GM10248 (cell line): Measurements from ENCODE around the gene COL13A1.

Source experiments
- CTCF ChIA-PET: fragments of 300-600 bp; sonication (Branson Sonifier 250); formaldehyde crosslinking; extraction: SDS; loops from one replicate; lab custom pipeline; 2021; ENCODE audit warnings: antibody characterized with exemption; lab: Yijun Ruan, JAX
- POLR2A ChIA-PET: fragments of 350-650 bp; sonication (Branson Sonifier 250); formaldehyde crosslinking; extraction: SDS; loops from one replicate; lab custom pipeline; 2020; ENCODE audit warnings: antibody characterized with exemption; lab: Yijun Ruan, JAX
- DNase-seq: peaks from one replicate; pipeline ENCODE4 v3.0.0; 2012; ENCODE audit errors: extremely low spot score
- TF ChIP-seq, protein P1 (sequence below): IDR thresholded peaks from 2 replicates; pipeline ENCODE4 v1.5.1; 2012; ENCODE audit warnings: mild to moderate bottlenecking, low read depth; ENCODE audit errors: extremely low read depth, missing control alignments, control extremely low read depth

Gene COL13A1

GRCh38 chr10:69759641-69760040 lies 42.1 kb upstream of the COL13A1 start:
- ChIA-PET POLR2A (no interaction called here), CTCF (interaction anchor here (1.2 to 2.0 kb wide), 2 partner anchors 11 kb away, joined by 3 to 7 read pairs; no protein-coding TSS in a partner anchor)
- TF ChIP-seq, protein P1, sequence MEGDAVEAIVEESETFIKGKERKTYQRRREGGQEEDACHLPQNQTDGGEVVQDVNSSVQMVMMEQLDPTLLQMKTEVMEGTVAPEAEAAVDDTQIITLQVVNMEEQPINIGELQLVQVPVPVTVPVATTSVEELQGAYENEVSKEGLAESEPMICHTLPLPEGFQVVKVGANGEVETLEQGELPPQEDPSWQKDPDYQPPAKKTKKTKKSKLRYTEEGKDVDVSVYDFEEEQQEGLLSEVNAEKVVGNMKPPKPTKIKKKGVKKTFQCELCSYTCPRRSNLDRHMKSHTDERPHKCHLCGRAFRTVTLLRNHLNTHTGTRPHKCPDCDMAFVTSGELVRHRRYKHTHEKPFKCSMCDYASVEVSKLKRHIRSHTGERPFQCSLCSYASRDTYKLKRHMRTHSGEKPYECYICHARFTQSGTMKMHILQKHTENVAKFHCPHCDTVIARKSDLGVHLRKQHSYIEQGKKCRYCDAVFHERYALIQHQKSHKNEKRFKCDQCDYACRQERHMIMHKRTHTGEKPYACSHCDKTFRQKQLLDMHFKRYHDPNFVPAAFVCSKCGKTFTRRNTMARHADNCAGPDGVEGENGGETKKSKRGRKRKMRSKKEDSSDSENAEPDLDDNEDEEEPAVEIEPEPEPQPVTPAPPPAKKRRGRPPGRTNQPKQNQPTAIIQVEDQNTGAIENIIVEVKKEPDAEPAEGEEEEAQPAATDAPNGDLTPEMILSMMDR: no peak
- no peak for DNase-seq

DNA sequence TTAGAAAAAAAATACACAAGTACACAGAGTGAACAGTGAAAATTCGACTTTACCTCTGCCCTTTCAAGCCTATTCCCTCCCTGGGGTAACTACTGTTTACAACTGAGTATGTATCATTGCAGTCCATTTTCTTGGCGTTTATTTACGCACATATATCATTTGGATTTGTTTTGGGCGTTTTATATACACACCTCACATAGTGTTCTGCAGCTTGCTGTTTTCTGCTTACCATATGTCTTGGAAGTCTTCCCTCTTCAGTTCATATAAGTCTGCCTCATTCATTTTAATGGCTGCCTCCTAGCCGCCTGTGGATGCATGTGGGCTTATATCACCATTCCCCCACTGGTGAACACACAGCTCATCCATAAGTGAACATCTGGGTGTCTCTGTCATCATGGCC lies 41.6 kb upstream of the COL13A1 start:
- no peak for DNase-seq
- POLR2A ChIA-PET: no interaction called here
- CTCF ChIA-PET: interaction anchor here (1.2 to 2.0 kb wide), 2 partner anchors 11 to 12 kb away, joined by 3 to 7 read pairs; no protein-coding TSS in a partner anchor
- TF ChIP-seq, protein P1: no peak

DNA sequence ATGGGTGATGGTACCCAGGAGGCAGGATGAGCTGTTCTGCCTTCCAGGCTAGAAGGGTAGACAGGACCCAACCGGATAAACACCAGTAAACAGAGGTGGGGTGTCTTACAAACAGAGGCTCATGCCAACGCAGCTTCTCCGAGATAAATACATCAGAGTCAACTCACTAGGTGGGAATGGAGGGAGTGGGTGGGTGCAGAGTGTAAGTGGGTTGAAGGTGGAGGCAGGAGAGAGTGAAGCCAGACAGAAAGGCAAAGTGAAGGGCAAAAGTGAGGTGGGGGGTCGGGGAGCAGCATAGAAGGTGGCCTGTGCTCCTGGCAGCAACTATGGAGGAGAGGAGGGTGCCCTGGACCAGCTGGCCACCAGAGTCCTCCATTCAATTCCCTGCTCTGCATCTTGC lies 40.4 kb upstream of the COL13A1 start:
- ChIA-PET POLR2A (no interaction called here), CTCF (interaction anchor here (2.0 kb wide), 1 partner anchor 10 kb away, joined by 7 read pairs; no protein-coding TSS in a partner anchor)
- TF ChIP-seq, protein P1: no peak
- no peak for DNase-seq

- ChIA-PET CTCF (no interaction called here), POLR2A (no interaction called here)
- no peak for DNase-seq
- TF ChIP-seq, protein P1: no peak
Observed at GRCh38 chr10:69766161-69766910, 35.4 kb upstream of the COL13A1 start.

GRCh38 chr10:69767793-69768192 lies 33.9 kb upstream of the COL13A1 start:
- CTCF ChIA-PET: no interaction called here
- DNase-seq: no peak
- TF ChIP-seq, protein P1: no peak
- POLR2A ChIA-PET: no interaction called here

DNA sequence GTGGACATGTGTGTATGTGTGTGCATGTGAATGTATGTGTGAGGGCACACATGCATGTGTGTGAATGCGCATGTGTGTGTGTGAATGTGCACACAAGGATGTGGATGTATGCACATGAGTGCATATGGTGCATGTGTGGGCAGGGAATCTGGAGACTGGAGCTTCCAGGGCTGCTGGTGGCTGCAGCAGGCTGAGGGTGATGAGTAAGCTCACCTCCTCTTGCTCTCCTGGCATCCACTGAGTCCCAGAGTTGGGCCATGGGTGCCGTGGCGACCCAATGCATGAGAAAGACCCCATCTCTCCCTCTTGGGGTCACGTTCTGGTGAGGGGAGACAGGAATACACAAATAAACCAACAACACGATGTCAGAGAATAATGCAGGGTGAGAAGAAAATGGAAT lies 33.3 kb upstream of the COL13A1 start:
- no peak for DNase-seq
- ChIA-PET POLR2A (no interaction called here), CTCF (no interaction called here)

More for the DNA sequence above, 33.3 kb upstream of the COL13A1 start:
- TF ChIP-seq, protein P1: no peak
